Measurements from ENCODE around the gene UBE2L3.
"Not testable (repeated sequence)": the region's sequence is repeated elsewhere in the genome, so short reads cannot be mapped to it uniquely, and the experiment has no call there.

UBE2L3 gene

GRCh38 chr22:21573293-21573734, 5.8 kb downstream of the UBE2L3 start:
- no peak for DNase-seq

- no peak for DNase-seq
These were observed 6.4 kb downstream of the UBE2L3 start for GRCh38 chr22:21573750-21574494.

- DNase-seq, result no peak
These were observed 11.9 kb downstream of the UBE2L3 start for GRCh38 chr22:21579474-21579851.

GRCh38 chr22:21580623-21581007, 13.1 kb downstream of the UBE2L3 start:
- not testable (repeated sequence) for DNase-seq

GRCh38 chr22:21581009-21581713, 13.6 kb downstream of the UBE2L3 start:
- not testable (repeated sequence) for DNase-seq

- no peak for DNase-seq
These were observed 15.6 kb downstream of the UBE2L3 start for GRCh38 chr22:21582801-21583740.

GRCh38 chr22:21585389-21585788, 17.9 kb downstream of the UBE2L3 start:
- no peak for DNase-seq

GRCh38 chr22:21587803-21588611, 20.5 kb downstream of the UBE2L3 start:
- no peak for DNase-seq

- no peak for DNase-seq
These were observed 21.9 kb downstream of the UBE2L3 start for GRCh38 chr22:21589396-21589795.

GRCh38 chr22:21590809-21591641, 23.5 kb downstream of the UBE2L3 start:
- no peak for DNase-seq

- DNase-seq, result no peak
These were observed 24.2 kb downstream of the UBE2L3 start for GRCh38 chr22:21591695-21592094.

- DNase-seq, result no peak
These were observed 24.9 kb downstream of the UBE2L3 start for GRCh38 chr22:21592422-21592821.

- no peak for DNase-seq
These were observed 26.1 kb downstream of the UBE2L3 start for GRCh38 chr22:21593406-21594232.

- DNase-seq, result no peak
These were observed 27.4 kb downstream of the UBE2L3 start for GRCh38 chr22:21594865-21595452.

GRCh38 chr22:21596356-21597135, 29.0 kb downstream of the UBE2L3 start:
- DNase-seq, result not testable (repeated sequence)

- DNase-seq, result no peak
These were observed 30.8 kb downstream of the UBE2L3 start for GRCh38 chr22:21598302-21598701.

- no peak for DNase-seq
These were observed 31.8 kb downstream of the UBE2L3 start for GRCh38 chr22:21599053-21599893.

GRCh38 chr22:21602579-21602978, 35.1 kb downstream of the UBE2L3 start:
- no peak for DNase-seq
